GM19193 (cell line): ENCODE data around the gene CPAMD8.

Experiments used
- POLR2A ChIP-seq: IDR thresholded peaks from 4 replicates; pipeline ENCODE4 v1.6.1; 2011; ENCODE audit not compliant: insufficient read depth, insufficient read length; ENCODE audit errors: extremely low read depth

Gene CPAMD8

GRCh38 chr19:16915135-16915534, 111.5 kb downstream of the CPAMD8 start:
- no peak for TF ChIP-seq POLR2A

DNA sequence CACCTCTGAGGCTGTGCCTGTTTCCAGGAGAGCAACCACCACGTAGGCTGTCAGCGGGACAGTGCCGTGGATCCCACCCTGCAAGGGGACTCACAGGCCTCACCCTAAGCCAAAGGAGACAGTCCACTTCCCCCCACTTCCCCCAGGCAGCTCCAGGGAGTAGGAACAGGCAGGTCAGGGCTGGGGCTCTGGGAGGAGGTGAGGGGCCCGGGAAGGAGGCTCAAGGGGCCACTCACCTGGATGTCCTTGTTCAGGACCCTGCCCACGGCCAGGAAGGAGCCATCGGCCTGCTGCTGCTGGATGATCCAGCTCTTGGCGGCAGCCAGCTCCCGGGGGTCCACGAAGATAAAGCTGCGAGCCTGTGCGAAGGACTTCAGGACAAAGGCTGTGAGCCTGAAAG, 112.2 kb downstream of the CPAMD8 start:
- TF ChIP-seq POLR2A, result no peak

- TF ChIP-seq POLR2A, result no peak
Measured at GRCh38 chr19:16912780-16913179, 113.8 kb downstream of the CPAMD8 start.

DNA sequence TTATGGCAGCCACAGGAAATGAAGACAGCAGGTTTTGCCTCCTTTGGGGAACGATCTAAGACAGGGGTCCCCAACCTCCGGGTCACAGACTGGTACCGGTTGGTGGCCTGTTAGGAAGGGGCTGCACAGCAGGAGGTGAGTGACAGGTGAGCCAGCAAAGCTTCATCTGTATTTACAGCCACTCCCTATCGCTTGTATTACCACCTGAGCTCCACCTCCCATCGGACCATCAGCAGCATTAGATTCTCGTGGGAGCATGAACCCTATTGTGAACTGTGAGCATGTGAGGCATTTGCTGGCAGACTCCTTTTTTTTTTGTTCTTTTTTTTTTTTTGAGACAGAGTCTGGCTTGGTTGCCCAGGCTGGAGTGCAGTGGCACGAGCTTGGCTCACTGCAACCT, 115.6 kb downstream of the CPAMD8 start:
- no peak for TF ChIP-seq POLR2A

DNA sequence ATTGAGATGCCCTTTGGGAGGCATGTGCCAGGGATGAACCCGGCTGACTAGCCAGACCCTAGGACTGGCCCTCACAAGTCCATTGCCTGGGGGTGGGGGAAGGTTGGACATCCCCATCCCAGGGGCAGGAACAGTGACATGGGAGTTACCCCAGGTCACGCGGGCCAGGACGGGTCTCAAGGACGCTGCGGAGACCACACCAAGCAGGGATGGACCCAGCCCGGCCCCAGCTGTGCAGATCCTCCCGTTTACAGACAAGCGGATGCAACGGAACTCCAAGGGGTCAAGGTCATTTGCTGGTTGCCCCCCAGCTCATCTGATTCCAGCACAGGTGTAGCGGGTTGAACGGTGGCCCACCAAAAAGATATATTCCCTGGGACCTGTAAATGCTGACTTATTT, 117.9 kb downstream of the CPAMD8 start:
- TF ChIP-seq POLR2A, result no peak

GRCh38 chr19:16904599-16904998, 122.0 kb downstream of the CPAMD8 start:
- TF ChIP-seq POLR2A, result no peak

- no peak for TF ChIP-seq POLR2A
Measured at GRCh38 chr19:16903347-16903746, 123.3 kb downstream of the CPAMD8 start.

GRCh38 chr19:16902545-16902944, 124.1 kb downstream of the CPAMD8 start:
- TF ChIP-seq POLR2A, result no peak

DNA sequence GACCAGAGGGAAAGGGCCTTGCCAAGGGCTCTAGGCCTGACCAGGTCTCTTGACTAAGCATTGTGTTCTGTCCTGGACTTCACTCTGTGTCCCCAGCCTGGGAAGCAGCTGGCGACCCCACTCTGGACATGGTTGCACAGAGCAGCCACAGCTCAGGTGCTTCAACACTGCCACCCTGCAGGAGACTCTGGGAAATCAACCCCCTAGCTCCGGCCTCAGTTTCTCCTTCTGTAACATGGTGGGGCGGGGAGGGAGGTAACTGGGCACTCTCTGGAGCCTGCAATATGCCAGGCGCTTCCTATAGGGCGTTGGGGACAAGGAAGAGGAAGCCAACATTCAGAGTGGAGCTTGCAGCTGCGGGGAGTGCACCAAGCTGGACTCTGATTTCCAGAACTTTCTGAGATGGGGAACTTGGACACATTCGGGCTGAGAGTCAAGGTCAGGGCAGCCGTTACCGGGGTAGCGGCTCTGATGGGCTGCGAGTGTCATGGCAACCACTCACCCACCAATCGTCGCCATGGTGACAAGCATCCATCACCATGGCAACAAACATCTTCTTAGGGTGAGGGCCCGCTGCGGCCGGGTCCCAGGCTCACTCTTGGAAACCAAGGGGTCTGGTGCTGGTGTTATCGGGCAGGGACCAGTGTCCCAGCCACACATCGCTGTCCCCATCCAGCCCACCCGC, 125.0 kb downstream of the CPAMD8 start:
- TF ChIP-seq POLR2A, result no peak

DNA sequence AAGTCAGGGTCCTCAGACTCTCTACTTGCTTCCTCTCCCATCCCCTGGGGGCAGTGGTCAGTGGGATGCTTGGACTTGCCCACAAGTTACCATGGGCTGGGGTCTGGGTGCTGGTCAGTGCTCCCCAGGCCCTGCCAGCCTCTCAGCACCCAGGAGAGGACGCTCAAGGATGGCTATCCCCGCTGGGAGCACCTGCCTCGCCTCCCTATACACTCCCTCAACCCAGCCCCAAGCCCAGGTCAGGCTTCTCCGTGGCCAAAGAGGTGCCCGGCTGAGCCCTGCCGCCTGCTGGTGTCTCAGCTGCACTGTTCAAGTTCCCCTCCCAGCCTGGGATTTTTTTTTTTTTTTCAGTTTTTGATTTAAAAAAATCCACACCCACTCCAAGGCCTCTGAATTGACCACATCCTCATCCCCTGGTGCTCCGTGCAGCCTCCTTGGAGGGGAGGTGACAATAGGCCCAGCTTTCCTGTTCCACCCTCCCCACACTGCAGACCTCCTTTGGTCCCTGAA, 127.0 kb downstream of the CPAMD8 start:
- no peak for TF ChIP-seq POLR2A

GRCh38 chr19:16898361-16899015, 128.1 kb downstream of the CPAMD8 start:
- TF ChIP-seq POLR2A, result no peak

DNA sequence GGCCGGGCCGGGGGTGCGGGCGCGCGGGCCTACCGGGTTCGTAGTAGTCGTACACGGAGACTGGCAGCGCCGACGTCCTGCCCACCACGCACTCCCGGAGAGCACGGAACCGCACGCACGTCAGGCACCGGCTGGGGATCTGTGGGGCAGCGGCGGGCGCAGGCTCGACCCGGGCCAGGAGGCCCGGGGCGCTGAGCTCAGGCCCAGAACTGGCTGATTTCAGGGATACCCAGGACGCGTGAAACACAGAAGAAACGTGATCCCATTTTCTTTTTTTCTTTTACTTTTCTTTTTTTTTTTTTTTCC, 128.8 kb downstream of the CPAMD8 start:
- no peak for TF ChIP-seq POLR2A

GRCh38 chr19:16897029-16897855, 129.4 kb downstream of the CPAMD8 start:
- no peak for TF ChIP-seq POLR2A

DNA sequence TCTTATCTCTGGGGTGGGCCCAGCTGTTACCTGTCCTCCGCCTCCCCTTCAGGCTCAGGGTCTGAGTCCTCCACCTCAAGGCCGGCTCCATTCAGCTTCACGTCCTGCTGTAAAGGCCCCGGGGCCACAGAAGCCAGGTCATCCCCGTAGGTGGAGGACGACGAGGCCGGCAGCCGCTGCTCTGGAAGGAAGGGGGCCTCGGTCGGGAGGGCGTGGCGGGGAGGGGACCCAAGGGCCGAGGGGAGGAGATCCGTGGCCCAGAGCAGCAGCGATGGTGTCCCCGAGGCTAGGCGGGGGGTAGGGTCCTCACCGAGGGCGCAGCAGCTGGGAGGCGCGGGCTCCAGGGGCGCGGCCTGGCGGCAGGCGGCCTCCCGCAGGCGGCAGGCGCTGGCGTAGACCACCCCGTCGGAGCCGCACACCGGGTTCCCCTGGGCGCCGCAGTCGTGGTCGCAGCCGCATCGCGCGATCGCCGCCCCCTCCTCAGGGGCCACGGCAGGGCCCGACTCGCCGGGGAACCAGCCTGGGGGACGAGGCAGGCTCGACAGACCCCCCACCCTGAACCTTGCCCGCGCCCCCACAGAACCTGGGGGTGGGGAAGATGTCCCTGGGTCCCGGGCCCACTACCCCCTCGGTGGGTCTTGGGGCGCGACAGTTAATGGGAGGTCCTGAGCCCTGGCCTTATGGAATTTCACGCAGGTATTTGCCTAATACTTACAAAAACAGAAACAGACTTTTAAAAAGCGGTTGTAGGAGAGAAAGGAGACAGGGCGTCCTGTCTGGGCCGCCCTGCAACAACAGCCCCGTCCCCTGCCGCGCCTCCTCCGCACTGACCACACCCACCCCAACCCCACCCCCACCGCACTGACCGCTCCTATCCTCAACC, 130.2 kb downstream of the CPAMD8 start:
- no peak for TF ChIP-seq POLR2A
